ENCODE results near the gene LAMA2. TPM values are rescaled to one million over a fixed set of nuclear protein-coding genes. Genes with fewer than 3 reads are reported as not detected.

Gene LAMA2
- total RNA-seq, 6 experiments from 2014 or later, result 2.9 to 12.1 (median 6.2) TPM

GRCh38 chr6:129239825-129240491, 357.0 kb downstream of the LAMA2 start:
- Histone ChIP-seq H3K27me3 (no peaks in the 10 kb centered on the region), H3K9me3 (no peaks in the 10 kb centered on the region), H3K4me1 (no peaks in the 10 kb centered on the region), H3K27ac (no peak overlapping the region), H3K36me3 (no peaks in the 10 kb centered on the region), H3K4me3 (no peak overlapping the region)
- no peak for DNase-seq
- WGBS (ENCODE audit: insufficient coverage, low coverage, low lambda C conversion rate, missing lambda C conversion rate), result 74% methylated on average over 4 of the region's 10 CpGs
- no peak for ATAC-seq
- intact Hi-C loops (cut with DNase I), result no loop called here
- no peak for TF ChIP-seq POLR2A (IDR thresholded peaks at IDR 0.05)
- TF ChIP-seq, protein P1, sequence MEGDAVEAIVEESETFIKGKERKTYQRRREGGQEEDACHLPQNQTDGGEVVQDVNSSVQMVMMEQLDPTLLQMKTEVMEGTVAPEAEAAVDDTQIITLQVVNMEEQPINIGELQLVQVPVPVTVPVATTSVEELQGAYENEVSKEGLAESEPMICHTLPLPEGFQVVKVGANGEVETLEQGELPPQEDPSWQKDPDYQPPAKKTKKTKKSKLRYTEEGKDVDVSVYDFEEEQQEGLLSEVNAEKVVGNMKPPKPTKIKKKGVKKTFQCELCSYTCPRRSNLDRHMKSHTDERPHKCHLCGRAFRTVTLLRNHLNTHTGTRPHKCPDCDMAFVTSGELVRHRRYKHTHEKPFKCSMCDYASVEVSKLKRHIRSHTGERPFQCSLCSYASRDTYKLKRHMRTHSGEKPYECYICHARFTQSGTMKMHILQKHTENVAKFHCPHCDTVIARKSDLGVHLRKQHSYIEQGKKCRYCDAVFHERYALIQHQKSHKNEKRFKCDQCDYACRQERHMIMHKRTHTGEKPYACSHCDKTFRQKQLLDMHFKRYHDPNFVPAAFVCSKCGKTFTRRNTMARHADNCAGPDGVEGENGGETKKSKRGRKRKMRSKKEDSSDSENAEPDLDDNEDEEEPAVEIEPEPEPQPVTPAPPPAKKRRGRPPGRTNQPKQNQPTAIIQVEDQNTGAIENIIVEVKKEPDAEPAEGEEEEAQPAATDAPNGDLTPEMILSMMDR (IDR thresholded peaks at IDR 0.05), result no peak

GRCh38 chr6:129240492-129240853, 357.5 kb downstream of the LAMA2 start:
- Histone ChIP-seq H3K27me3 (no peaks in the 10 kb centered on the region), H3K9me3 (no peaks in the 10 kb centered on the region), H3K36me3 (no peaks in the 10 kb centered on the region), H3K4me3 (no peak overlapping the region), H3K4me1 (no peaks in the 10 kb centered on the region), H3K27ac (no peak overlapping the region)
- intact Hi-C loops (cut with DNase I), result no loop called here
- DNase-seq (no peak), ATAC-seq (no peak)
- TF ChIP-seq POLR2A (IDR thresholded peaks at IDR 0.05), result no peak
- TF ChIP-seq, protein P1 (IDR thresholded peaks at IDR 0.05), result no peak
- WGBS (ENCODE audit: insufficient coverage, low coverage, low lambda C conversion rate, missing lambda C conversion rate), result 64% methylated on average over 2 of the region's 2 CpGs

DNA sequence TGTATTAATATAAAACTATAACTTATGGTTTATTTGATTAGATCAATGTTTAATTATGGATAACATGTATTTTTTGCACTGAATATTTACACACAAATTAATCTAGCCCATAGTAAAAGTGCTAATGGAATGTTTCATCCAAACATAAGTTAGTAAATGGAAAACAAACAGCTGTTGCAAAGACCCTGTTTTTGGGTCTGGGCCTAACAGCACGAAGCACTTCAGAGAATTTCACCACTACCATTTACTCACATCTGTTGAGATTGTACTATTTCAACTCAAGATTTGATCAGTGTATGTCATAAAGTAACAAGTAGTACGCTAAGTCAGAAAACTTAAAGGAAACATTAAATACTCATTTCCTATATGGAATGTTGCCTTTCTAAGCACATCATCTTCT, 359.6 kb downstream of the LAMA2 start:
- WGBS (ENCODE audit: insufficient coverage, low coverage, low lambda C conversion rate, missing lambda C conversion rate), result 58% methylated on average over 2 of the region's 2 CpGs
- ATAC-seq (no peak), DNase-seq (no peak)
- Histone ChIP-seq H3K27me3 (no peaks in the 10 kb centered on the region), H3K4me1 (no peaks in the 10 kb centered on the region), H3K4me3 (no peak overlapping the region), H3K27ac (no peak overlapping the region), H3K9me3 (no peaks in the 10 kb centered on the region), H3K36me3 (no peaks in the 10 kb centered on the region)
- no peak for TF ChIP-seq POLR2A (IDR thresholded peaks at IDR 0.05)
- TF ChIP-seq, protein P1 (IDR thresholded peaks at IDR 0.05), result no peak
- intact Hi-C loops (cut with DNase I), result no loop called here

DNA sequence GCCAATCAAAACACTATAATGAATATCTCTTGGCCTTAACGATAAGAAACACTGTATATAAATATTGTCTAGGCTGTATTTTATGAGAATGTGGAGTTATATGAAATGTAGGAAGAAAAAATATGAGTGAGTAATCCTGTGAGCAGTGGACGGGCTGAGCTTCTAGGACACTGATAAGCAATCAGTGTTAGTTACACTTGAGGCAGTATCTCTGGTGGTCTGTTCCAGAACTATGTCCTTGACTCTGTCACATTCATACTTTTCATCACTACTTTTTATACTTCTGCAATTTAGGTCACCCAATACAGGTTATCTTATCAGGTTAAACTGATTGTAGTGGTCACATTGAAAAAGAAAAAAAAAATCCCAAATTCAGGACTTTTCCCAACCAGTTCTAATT, 360.4 kb downstream of the LAMA2 start:
- TF ChIP-seq, protein P1 (IDR thresholded peaks at IDR 0.05), result no peak
- TF ChIP-seq POLR2A (IDR thresholded peaks at IDR 0.05), result no peak
- no peak overlapping the region for H3K27ac ChIP-seq
- H3K9me3 ChIP-seq, result no peaks in the 10 kb centered on the region
- H3K4me1 ChIP-seq, result no peaks in the 10 kb centered on the region
- ATAC-seq, result no peak
- no peak overlapping the region for H3K4me3 ChIP-seq
- no peak for DNase-seq
- WGBS (ENCODE audit: insufficient coverage, low coverage, low lambda C conversion rate, missing lambda C conversion rate), result 37% methylated on average over 2 of the region's 2 CpGs
- H3K36me3 ChIP-seq, result no peaks in the 10 kb centered on the region
- H3K27me3 ChIP-seq, result peaks cover 0 to 4% of the 10 kb centered on the region in 2 donors
- intact Hi-C loops (cut with DNase I), result no loop called here

Data from right lobe of liver (tissue), 6 donors.